Glomerular visceral epithelial cell (primary cell): ENCODE measurements around the gene SPATC1L.
A peak's percentile ranks its signal among the peaks of the same experiment; 100 is the strongest.
"Not testable (repeated sequence)": the region's sequence is repeated elsewhere in the genome, so short reads cannot be mapped to it uniquely, and the experiment has no call there.

Source experiments
- DNase-seq: peaks from one replicate; pipeline ENCODE4 v3.0.0-alpha.2; 2016; ENCODE audit errors: extremely low spot score

SPATC1L gene

GRCh38 chr21:46200877-46201803, 16.9 kb upstream of the SPATC1L start:
- DNase-seq = not testable (repeated sequence)

DNA sequence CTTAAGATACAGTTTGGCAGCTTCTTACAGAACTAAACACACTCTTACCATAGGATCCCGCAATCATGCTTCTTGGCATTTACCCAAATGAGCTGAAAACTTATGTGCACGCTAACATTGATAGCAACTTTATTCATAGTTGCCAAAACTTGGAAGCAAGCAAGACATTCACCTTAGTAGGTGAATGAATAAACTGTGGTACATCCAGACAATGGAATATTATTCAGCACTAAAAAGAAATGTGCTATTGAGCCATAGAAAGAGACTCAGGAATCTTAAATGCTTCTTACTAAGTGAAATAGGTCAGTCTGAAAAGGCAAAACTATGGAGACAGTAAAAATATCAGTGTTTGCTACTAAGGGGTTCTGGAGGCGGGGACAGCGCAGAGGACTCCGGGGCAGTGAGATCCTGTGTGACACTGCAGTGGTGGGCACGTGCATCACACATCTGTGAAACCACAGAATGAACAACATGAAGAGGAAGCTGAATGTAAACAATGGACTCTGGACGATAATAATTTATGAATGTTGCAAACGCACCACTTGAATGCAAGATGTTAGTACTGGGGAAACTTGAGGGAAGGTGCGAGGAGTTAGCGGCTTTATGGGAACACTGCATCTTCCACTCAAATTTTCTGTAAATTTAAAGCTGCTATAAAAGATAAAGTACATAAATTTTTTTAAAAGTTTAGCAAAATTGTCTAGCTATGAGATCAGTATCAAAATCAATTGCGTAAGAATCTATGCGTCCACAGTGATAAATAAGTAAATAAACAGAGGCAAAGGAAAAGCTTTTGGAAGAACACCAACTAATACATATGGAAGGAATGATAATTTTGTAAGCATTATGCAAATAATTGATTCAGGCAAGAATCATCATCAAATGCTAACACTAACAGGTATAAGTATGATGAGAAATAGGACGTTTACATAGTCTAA, 15.4 kb upstream of the SPATC1L start:
- DNase-seq = no peak

GRCh38 chr21:46196733-46197132, 12.5 kb upstream of the SPATC1L start:
- no peak for DNase-seq

GRCh38 chr21:46195595-46196195, 11.4 kb upstream of the SPATC1L start:
- DNase-seq = no peak

GRCh38 chr21:46194374-46195334, 10.4 kb upstream of the SPATC1L start:
- DNase-seq = no peak

DNA sequence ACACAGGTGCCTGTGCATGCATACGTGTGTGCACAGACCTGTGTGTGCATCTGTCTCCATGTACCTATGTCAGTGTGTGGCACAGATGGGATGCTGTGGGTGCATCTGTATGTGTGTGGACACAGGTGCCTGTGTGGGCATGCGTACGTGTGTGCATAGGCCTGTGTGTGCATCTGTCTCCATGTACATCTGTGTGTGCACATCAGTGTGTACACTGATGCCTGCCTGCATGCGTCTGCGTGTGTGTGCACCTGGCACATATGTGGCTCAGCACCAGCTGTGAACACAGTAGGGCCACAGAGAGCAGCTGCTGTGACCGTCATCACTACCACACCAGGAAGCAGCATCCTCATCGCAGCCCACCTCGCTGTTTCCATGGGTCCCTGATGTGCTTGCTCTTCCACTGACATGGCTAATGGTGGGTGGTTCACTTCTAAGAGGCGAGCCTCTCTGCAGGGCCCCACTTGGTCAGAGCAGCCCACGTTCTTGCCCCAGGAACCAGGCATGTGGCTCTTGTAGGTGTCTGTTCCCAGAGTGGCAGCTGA, 9.6 kb upstream of the SPATC1L start:
- no peak for DNase-seq

DNA sequence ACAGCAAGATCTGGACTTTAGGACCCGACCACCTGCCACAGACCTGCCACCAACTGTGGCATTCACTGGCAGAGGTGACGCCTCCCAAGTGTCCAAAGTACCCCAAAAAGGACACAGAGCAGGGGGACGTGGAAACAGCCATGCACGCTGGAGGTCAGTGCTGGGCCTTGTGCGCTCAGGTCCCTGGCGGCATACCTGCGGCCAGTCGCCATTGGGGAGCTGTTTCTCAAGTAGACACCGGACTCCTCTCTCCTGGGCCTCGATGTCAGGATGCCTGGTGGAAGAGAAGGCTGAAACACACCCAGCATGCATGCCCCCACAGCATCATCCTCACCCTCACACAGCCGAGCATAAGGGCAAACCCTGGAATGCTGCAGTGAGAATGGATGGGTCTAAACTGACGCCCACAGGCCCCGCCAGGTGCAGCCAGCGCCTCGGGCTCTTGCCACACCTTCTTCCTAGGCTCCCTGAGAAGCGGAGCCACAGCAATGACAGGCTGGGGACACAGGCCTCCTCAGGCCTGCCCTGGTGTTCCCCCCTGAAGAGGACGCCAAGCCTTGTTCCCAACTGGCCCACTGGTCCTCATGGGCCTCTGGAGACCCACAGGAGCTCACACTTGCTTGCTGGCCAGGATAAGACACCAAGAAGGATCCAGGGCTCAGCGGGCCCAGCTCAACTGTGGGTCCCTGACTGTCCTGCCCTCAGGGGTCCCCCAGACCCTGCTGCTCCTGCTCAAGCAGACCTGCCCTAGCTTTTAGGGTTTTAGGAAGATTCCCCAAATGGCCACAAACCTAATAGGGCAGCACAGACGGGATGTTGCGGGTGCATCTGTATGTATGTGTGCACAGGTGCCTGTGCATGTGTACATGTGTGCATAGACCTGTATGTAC, 7.7 kb upstream of the SPATC1L start:
- no peak for DNase-seq

DNA sequence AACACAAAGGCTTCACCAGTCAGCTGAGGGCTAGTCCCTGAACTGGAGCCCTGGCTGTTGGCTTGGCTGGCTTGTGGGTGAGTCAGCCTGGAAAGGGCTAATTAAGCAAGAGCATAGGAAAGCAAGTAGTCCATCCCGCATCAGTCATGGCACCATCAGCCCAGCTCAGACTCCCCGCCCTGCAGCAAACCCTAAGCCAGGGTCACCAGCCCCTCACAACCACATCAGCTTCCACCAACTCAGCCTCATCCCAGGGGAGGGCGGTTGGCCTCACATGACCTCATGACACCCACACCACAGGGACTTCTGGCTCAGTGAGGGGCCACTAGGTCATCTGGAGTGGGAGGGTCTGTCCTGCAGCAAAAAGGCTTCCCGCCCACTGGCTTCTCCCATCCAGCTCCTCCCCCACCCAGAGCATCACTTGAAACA, 7.0 kb upstream of the SPATC1L start:
- peak; percentile 21 for DNase-seq

- no peak for DNase-seq
Observed at GRCh38 chr21:46190491-46191131, 6.4 kb upstream of the SPATC1L start.

GRCh38 chr21:46189959-46190490, 5.8 kb upstream of the SPATC1L start:
- no peak for DNase-seq

GRCh38 chr21:46189213-46189958, 5.1 kb upstream of the SPATC1L start:
- DNase-seq = peak; percentile 31

DNA sequence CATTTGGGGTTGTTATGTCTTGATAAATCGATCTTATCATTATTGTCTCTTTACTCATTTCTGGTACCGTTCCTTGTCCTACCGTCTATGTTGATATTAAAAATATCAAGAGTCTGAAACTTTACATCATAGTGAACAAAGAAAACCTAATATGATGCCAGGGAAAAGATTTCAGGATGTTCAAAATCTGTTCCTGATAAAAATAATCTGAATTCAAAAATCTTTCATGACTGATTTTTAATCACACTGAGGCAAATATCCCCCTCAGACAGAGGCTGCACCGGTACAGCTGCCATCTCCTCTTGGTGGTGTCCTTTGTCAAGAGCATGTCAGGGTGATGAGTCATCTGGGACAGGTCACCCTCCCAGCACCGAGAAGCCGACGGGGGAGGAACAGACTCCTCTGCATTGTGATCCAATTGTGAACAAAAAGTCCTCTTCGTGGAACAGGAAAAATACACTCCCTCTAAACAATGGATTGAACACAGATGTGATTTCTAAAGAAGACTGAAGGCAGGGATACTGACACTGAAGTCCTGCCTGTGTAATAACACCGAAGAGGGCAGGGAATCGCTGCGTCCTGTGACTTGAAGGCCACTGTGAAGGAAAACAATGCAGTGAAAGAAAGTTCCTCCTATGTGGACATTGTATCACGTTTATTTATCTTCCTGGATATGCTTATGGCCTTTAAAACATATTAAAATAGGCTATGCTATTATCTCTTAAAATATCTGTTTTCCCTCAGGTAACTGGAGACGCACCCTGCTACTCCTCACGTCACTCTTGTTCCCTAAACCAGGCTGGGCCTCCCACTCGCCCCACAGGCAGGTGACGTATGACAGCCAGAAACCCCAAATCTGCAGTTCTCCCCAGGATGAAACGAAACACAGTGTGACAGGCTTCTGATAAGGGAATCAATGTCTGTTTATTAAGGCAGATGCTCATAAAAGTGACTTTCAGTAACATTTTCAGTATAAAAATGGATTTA, 4.3 kb upstream of the SPATC1L start:
- peak; percentile 49 for DNase-seq

GRCh38 chr21:46187814-46188213, 3.6 kb upstream of the SPATC1L start:
- no peak for DNase-seq

DNA sequence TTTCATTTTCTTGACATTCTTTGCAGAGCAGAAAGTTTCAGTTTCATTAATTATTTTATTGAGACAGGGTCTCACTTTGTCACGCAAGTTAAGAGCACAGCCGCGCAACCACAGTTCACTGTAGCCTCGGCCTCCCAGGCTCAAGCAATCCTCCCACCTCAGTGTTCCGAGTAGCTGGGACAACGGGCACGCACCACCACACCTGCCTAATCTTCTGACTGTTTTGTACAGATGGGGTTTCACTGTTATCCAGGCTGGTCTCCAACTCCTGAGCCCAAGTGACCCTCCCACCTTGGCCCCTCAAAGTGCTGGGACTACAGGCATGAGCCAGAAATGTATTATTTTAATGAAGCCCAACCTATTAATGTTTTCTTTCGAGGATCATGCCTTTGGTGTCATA, 3.0 kb upstream of the SPATC1L start:
- DNase-seq = no peak

DNA sequence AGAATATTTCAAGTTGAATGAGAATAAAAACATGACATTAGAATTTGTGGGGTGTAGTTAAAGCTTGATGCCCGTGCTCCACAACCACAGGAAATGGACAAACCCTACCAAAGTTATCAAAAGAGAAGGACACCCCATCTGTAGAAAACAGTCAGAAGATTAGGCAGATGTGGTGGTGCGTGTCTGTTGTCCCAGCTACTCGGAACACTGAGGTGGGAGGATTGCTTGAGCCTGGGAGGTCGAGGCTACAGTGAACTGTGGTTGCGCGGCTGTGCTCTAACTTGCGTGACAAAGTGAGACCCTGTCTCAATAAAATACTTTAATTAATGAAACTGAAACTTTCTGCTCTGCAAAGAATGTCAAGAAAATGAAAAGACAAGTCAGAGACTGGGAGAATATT, 1.5 kb upstream of the SPATC1L start:
- no peak for DNase-seq

- DNase-seq = peak; percentile 69
Observed at GRCh38 chr21:46184625-46185555, 631 bp upstream of the SPATC1L start.
